Measurements from ENCODE around the gene AKAP13.

The AKAP13 gene

DNA sequence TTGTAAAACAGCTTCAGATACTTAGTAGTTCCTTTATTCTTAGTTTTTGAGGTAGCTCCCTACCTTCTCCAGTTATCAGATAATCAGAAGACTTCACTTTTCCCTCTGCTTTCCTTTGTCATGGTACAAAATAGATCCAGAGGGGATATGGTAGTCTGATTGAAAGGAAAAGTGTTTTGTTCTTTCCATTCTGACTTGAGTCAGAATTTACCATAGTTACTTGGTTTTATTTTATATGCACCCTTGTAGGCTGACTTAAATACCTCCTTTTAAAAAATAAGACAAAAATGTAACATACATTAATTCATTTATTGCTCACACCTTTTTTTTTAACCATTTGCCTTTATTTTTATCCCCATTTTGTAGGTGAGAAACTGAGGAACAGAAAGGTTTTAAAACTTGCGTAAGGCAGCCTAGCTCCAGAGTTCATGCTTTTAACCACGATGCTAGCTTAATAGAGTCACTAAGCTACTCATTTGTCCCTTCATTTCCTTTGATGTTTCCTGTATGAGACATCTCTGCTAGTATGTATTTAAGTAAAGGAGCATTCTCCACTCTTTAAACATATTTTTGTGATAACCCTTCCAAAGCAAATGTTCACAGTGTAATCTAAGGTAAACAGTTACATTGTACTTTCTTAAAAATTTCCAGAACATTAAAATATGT is 226.9 kb downstream of the AKAP13 start:
- Histone ChIP-seq H2AK5ac (ENCODE audit: low read depth, low read length) (no peak overlapping the region), H3K18ac (ENCODE audit: low read length) (no peak overlapping the region), H3K23ac (ENCODE audit: low read depth, low read length, poor library complexity) (no peak overlapping the region), H3K27ac (replicated peaks; ENCODE audit: low read length) (no peak overlapping the region), H2BK5ac (ENCODE audit: low read length) (no peak overlapping the region), H4K91ac (ENCODE audit: low read depth, low read length, poor library complexity) (no peak overlapping the region), H3K36me3 (replicated peaks in 1 of 2; ENCODE audit: control insufficient read depth in 2 of 2, insufficient read depth in 2 of 2, low read length in 2 of 2) (peaks cover 2 to 8% of the 10 kb centered on the region in 2 donors), H3K79me1 (ENCODE audit: low read depth, low read length) (no peaks in the 10 kb centered on the region), H2BK12ac (ENCODE audit: low read length) (no peak overlapping the region), H2AFZ (ENCODE audit: low read length) (no peak overlapping the region), H3K4ac (ENCODE audit: low read length) (no peak overlapping the region), H3K14ac (ENCODE audit: low read length) (no peak overlapping the region), H3K4me1 (ENCODE audit: control insufficient read depth in 2 of 2, insufficient read depth in 1 of 2, low read depth in 1 of 2, low read length in 2 of 2) (peaks cover 0 to 5% of the 10 kb centered on the region in 2 donors), H4K8ac (ENCODE audit: low read depth, low read length) (no peak overlapping the region), H3K9ac (ENCODE audit: low read depth, low read length, poor library complexity) (no peak overlapping the region), H3K4me2 (ENCODE audit: insufficient read depth, low read length, poor library complexity, severe bottlenecking) (no peak overlapping the region), H2BK15ac (ENCODE audit: low read length) (no peak overlapping the region), H3K27me3 (ENCODE audit: control insufficient read depth in 3 of 3, insufficient read depth in 3 of 3, low read depth in 1 of 3, low read length in 3 of 3) (no peaks in the 10 kb centered on the region), H2BK120ac (ENCODE audit: low read depth, low read length) (no peak overlapping the region), H3K4me3 (ENCODE audit: low read length in 2 of 2) (no peak overlapping the region), H3K9me3 (replicated peaks in 1 of 2; ENCODE audit: control insufficient read depth in 2 of 2, insufficient read depth in 1 of 2, low read depth in 1 of 2, low read length in 2 of 2) (no peaks in the 10 kb centered on the region)
- no peak for DNase-seq (ENCODE audit: low spot score)
- WGBS, 2 donors (ENCODE audit: extremely low coverage in 2 of 2, insufficient read length in 2 of 2, insufficient replicate concordance in 1 of 2) = no CpG with 5 or more reads among the region's 2 CpGs

GRCh38 chr15:85607842-85608241 is 227.4 kb downstream of the AKAP13 start:
- no peak for DNase-seq (ENCODE audit: low spot score)
- no peak overlapping the region for H3K18ac ChIP-seq (ENCODE audit: low read length)
- no peak overlapping the region for H4K8ac ChIP-seq (ENCODE audit: low read depth, low read length)
- H3K9me3 ChIP-seq (replicated peaks in 1 of 2; ENCODE audit: control insufficient read depth in 2 of 2, insufficient read depth in 1 of 2, low read depth in 1 of 2, low read length in 2 of 2) = no peaks in the 10 kb centered on the region
- no peak overlapping the region for H2BK12ac ChIP-seq (ENCODE audit: low read length)
- no peak overlapping the region for H3K23ac ChIP-seq (ENCODE audit: low read depth, low read length, poor library complexity)
- no peaks in the 10 kb centered on the region for H3K27me3 ChIP-seq (ENCODE audit: control insufficient read depth in 3 of 3, insufficient read depth in 3 of 3, low read depth in 1 of 3, low read length in 3 of 3)
- H2AFZ ChIP-seq (ENCODE audit: low read length) = no peak overlapping the region
- peaks cover 2 to 8% of the 10 kb centered on the region in 2 donors for H3K36me3 ChIP-seq (replicated peaks in 1 of 2; ENCODE audit: control insufficient read depth in 2 of 2, insufficient read depth in 2 of 2, low read length in 2 of 2)
- no peak overlapping the region for H3K9ac ChIP-seq (ENCODE audit: low read depth, low read length, poor library complexity)
- no peak overlapping the region for H3K27ac ChIP-seq (replicated peaks; ENCODE audit: low read length)
- no peak overlapping the region for H3K4me3 ChIP-seq (ENCODE audit: low read length in 2 of 2)
- no peak overlapping the region for H2BK5ac ChIP-seq (ENCODE audit: low read length)
- no peak overlapping the region for H2BK120ac ChIP-seq (ENCODE audit: low read depth, low read length)
- no peak overlapping the region for H2BK15ac ChIP-seq (ENCODE audit: low read length)
- no peak overlapping the region for H3K14ac ChIP-seq (ENCODE audit: low read length)
- no peak overlapping the region for H3K4ac ChIP-seq (ENCODE audit: low read length)
- no peak overlapping the region for H4K91ac ChIP-seq (ENCODE audit: low read depth, low read length, poor library complexity)
- no peak overlapping the region for H2AK5ac ChIP-seq (ENCODE audit: low read depth, low read length)
- H3K79me1 ChIP-seq (ENCODE audit: low read depth, low read length) = no peaks in the 10 kb centered on the region
- peaks cover 0 to 5% of the 10 kb centered on the region in 2 donors for H3K4me1 ChIP-seq (ENCODE audit: control insufficient read depth in 2 of 2, insufficient read depth in 1 of 2, low read depth in 1 of 2, low read length in 2 of 2)
- no peak overlapping the region for H3K4me2 ChIP-seq (ENCODE audit: insufficient read depth, low read length, poor library complexity, severe bottlenecking)
- no CpG with 5 or more reads among the region's 1 CpG for WGBS, 2 donors (ENCODE audit: extremely low coverage in 2 of 2, insufficient read length in 2 of 2, insufficient replicate concordance in 1 of 2)

GRCh38 chr15:85609492-85609891 is 229.1 kb downstream of the AKAP13 start:
- no peak overlapping the region for H3K18ac ChIP-seq (ENCODE audit: low read length)
- no peak overlapping the region for H3K23ac ChIP-seq (ENCODE audit: low read depth, low read length, poor library complexity)
- no peaks in the 10 kb centered on the region for H3K27me3 ChIP-seq (ENCODE audit: control insufficient read depth in 3 of 3, insufficient read depth in 3 of 3, low read depth in 1 of 3, low read length in 3 of 3)
- no peak overlapping the region for H2BK15ac ChIP-seq (ENCODE audit: low read length)
- no peak overlapping the region for H4K8ac ChIP-seq (ENCODE audit: low read depth, low read length)
- H3K4me1 ChIP-seq (ENCODE audit: control insufficient read depth in 2 of 2, insufficient read depth in 1 of 2, low read depth in 1 of 2, low read length in 2 of 2) = peaks cover 0 to 5% of the 10 kb centered on the region in 2 donors
- H3K14ac ChIP-seq (ENCODE audit: low read length) = no peak overlapping the region
- no peak overlapping the region for H2BK12ac ChIP-seq (ENCODE audit: low read length)
- H3K79me1 ChIP-seq (ENCODE audit: low read depth, low read length) = no peaks in the 10 kb centered on the region
- H4K91ac ChIP-seq (ENCODE audit: low read depth, low read length, poor library complexity) = no peak overlapping the region
- H2AK5ac ChIP-seq (ENCODE audit: low read depth, low read length) = no peak overlapping the region
- H3K4me2 ChIP-seq (ENCODE audit: insufficient read depth, low read length, poor library complexity, severe bottlenecking) = no peak overlapping the region
- no peak overlapping the region for H3K9ac ChIP-seq (ENCODE audit: low read depth, low read length, poor library complexity)
- no peak overlapping the region for H2BK5ac ChIP-seq (ENCODE audit: low read length)
- H3K9me3 ChIP-seq (replicated peaks in 1 of 2; ENCODE audit: control insufficient read depth in 2 of 2, insufficient read depth in 1 of 2, low read depth in 1 of 2, low read length in 2 of 2) = no peaks in the 10 kb centered on the region
- DNase-seq (ENCODE audit: low spot score) = no peak
- no peak overlapping the region for H3K27ac ChIP-seq (replicated peaks; ENCODE audit: low read length)
- no peak overlapping the region for H3K4ac ChIP-seq (ENCODE audit: low read length)
- H3K36me3 ChIP-seq (replicated peaks in 1 of 2; ENCODE audit: control insufficient read depth in 2 of 2, insufficient read depth in 2 of 2, low read length in 2 of 2) = no peaks in the 10 kb centered on the region
- WGBS, 2 donors (ENCODE audit: extremely low coverage in 2 of 2, insufficient read length in 2 of 2, insufficient replicate concordance in 1 of 2) = 100% methylated on average over 1 of the region's 3 CpGs; no CpG with 5 or more reads in 1 of the 2 donors
- no peak overlapping the region for H2BK120ac ChIP-seq (ENCODE audit: low read depth, low read length)
- H3K4me3 ChIP-seq (ENCODE audit: low read length in 2 of 2) = no peak overlapping the region
- no peak overlapping the region for H2AFZ ChIP-seq (ENCODE audit: low read length)

- Histone ChIP-seq H3K4me1 (ENCODE audit: control insufficient read depth in 2 of 2, insufficient read depth in 1 of 2, low read depth in 1 of 2, low read length in 2 of 2) (peaks cover under 1 to 5% of the 10 kb centered on the region in 2 donors), H2AFZ (ENCODE audit: low read length) (no peak overlapping the region), H2BK5ac (ENCODE audit: low read length) (no peak overlapping the region), H3K79me1 (ENCODE audit: low read depth, low read length) (no peaks in the 10 kb centered on the region), H3K14ac (ENCODE audit: low read length) (no peak overlapping the region), H3K4ac (ENCODE audit: low read length) (no peak overlapping the region), H2BK12ac (ENCODE audit: low read length) (no peak overlapping the region), H3K4me2 (ENCODE audit: insufficient read depth, low read length, poor library complexity, severe bottlenecking) (no peak overlapping the region), H3K4me3 (ENCODE audit: low read length in 2 of 2) (no peak overlapping the region), H2BK15ac (ENCODE audit: low read length) (no peak overlapping the region), H3K27ac (replicated peaks; ENCODE audit: low read length) (no peak overlapping the region), H2AK5ac (ENCODE audit: low read depth, low read length) (no peak overlapping the region), H2BK120ac (ENCODE audit: low read depth, low read length) (no peak overlapping the region), H3K27me3 (ENCODE audit: control insufficient read depth in 3 of 3, insufficient read depth in 3 of 3, low read depth in 1 of 3, low read length in 3 of 3) (no peaks in the 10 kb centered on the region), H4K8ac (ENCODE audit: low read depth, low read length) (no peak overlapping the region), H3K23ac (ENCODE audit: low read depth, low read length, poor library complexity) (no peak overlapping the region), H3K36me3 (replicated peaks in 1 of 2; ENCODE audit: control insufficient read depth in 2 of 2, insufficient read depth in 2 of 2, low read length in 2 of 2) (no peaks in the 10 kb centered on the region), H3K9ac (ENCODE audit: low read depth, low read length, poor library complexity) (no peak overlapping the region), H3K18ac (ENCODE audit: low read length) (no peak overlapping the region), H4K91ac (ENCODE audit: low read depth, low read length, poor library complexity) (no peak overlapping the region), H3K9me3 (replicated peaks in 1 of 2; ENCODE audit: control insufficient read depth in 2 of 2, insufficient read depth in 1 of 2, low read depth in 1 of 2, low read length in 2 of 2) (no peaks in the 10 kb centered on the region)
- WGBS, 2 donors (ENCODE audit: extremely low coverage in 2 of 2, insufficient read length in 2 of 2, insufficient replicate concordance in 1 of 2) = no CpG with 5 or more reads among the region's 7 CpGs
- DNase-seq (ENCODE audit: low spot score) = no peak
Measured at GRCh38 chr15:85611361-85611760, 231.0 kb downstream of the AKAP13 start.

All from neuronal stem cell (in vitro differentiated cells).